DMS 273 (cell line): Measurements from ENCODE around the gene TPT1.
"Not testable (repeated sequence)": the region's sequence is repeated elsewhere in the genome, so short reads cannot be mapped to it uniquely, and the experiment has no call there.

ENCODE experiments used
- DNase-seq: peaks from one replicate; lab custom pipeline; 2025; ENCODE audit not compliant: unreplicated experiment; lab: John Stamatoyannopoulos, UW

Gene TPT1

GRCh38 chr13:45341034-45341798 lies at the start of gene TPT1:
TSS of gene TPT1 (minus strand) at chr13:45341183. CDS start at chr13:45341069, 114 bp downstream.
- peak; percentile 98 for DNase-seq

GRCh38 chr13:45390348-45390747 lies 49.4 kb upstream of the TPT1 start:
- DNase-seq, result not testable (repeated sequence)

DNA sequence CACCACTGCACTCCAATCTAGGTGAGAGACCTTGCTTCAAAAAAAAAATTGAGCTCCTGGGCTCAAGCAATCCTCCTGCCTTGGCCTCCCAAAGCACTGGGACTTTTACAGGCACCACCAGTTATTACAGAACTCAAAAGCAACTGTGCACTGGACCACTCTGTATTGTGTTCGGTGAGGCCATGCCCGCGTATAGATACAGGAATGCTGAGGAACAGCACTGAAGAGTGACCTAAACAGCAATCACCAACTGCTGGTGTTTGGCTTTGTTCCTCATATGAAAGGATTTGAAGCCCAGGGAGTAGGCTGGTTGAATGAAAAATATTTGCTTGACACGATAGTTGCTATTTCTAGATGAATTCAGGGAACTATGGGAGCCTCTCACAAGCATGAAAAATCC lies 47.7 kb upstream of the TPT1 start:
- no peak for DNase-seq

GRCh38 chr13:45386892-45387575 lies 46.1 kb upstream of the TPT1 start:
- DNase-seq, result not testable (repeated sequence)

DNA sequence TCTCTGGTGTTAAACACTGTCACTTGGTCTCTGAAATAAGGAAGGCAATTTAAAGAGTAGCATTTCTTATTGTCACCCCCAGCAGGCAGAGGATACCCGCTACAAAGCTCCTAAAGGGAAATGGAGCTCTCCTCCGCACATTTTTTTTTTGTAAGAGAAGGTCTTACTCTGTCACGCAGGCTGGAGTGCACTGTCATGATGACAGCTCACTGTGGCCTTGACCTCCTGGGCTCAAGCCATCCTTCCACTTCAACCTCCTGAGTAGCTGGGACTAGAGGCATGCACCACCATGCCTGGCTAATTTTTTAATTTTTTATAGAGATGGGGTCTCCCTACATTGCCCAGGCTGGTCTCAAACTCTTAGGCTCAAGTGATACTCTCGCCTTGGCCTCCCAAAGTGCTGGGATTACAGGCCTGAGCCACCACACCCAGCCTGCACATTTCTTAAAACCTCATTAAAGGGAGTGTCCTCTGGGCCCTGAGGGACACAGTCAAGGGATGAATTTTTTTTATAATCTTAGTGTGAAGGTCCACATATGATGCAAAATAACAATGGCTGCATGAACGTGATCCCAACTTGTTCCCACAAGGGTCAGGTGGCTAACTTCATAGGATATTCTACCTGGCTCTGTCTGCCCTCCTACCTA lies 45.0 kb upstream of the TPT1 start:
- no peak for DNase-seq

DNA sequence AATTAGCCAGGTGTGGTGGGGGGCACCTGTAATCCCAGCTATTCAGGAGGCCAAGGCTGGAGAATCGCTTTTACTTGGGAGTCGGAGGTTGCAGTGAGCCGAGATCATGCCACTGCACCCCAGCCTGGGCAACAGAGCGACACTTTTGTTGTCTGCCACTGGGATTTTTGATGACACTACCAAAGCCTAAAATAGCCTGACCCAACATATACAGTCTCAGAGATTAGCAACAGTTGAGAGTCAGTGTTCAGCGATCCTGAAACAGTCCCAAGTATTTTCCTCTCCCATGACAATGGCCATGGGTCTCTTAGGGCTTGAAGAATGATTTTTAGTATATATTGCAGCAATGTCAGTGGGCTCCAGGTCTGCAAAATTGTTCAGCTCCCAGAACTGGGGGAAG lies 44.3 kb upstream of the TPT1 start:
- DNase-seq, result no peak

- DNase-seq, result no peak
Observed at GRCh38 chr13:45384474-45385174, 43.6 kb upstream of the TPT1 start.

- DNase-seq, result not testable (repeated sequence)
Observed at GRCh38 chr13:45382739-45383138, 41.8 kb upstream of the TPT1 start.

GRCh38 chr13:45381196-45381595 lies 40.2 kb upstream of the TPT1 start:
- no peak for DNase-seq

DNA sequence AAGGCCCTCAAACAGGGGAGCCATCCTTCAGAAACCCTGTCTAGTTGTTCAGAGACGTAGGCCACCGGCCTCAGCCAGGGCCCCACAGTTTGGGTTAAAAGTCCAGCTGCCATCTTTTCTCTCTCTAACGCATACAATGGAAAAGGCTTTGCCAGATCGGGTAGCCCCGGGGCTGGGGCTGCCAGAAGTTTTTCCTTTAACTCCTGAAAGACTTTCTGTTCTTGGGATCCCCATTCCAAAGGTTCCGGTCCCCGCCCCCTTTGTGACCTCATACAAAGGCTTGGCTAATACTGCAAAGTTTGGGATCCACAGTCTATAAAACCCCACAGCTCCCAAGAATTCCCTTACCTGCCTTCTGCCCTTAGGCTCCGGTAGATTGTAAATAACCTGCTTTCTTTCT lies 39.7 kb upstream of the TPT1 start:
- DNase-seq, result not testable (repeated sequence)

DNA sequence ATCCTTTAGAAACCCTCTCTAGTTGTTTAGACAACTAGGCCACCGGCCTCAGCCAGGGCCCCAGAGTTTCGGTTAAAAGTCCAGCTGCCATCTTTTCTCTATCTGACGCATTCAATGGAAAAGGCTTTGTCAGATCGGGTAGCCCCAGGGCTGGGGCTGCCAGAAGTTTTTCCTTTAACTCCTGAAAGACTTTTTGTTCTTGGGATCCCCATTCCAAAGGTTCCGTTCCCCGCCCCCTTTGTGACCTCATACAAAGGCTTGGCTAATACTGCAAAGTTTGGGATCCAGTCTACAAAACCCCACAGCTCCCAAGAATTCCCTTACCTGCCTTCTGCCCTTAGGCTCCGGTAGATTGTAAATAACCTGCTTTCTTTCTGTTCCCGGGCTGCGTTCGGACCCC lies 38.5 kb upstream of the TPT1 start:
- DNase-seq, result not testable (repeated sequence)

GRCh38 chr13:45378786-45379185 lies 37.8 kb upstream of the TPT1 start:
- DNase-seq, result not testable (repeated sequence)

DNA sequence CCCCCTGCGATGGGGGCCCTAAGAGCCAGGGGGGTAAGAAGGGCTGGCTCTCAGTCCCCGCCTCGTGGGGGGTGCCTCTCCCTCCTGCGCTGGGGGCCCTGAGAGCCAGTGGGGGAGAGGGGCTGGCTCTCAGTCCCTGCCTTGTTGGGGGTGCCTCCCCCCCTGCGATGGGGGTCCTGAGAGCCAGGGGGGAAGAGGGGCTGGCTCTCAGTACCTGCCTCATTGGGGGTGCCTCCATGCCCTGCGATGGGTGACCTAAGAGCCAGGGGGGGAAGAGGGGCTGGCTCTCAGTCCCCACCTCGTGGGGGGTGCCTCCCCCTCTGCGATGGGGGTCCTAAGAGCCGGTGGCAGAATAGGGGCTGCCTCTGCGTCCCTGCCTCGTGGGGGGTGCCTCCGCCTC lies 36.3 kb upstream of the TPT1 start:
- DNase-seq, result not testable (repeated sequence)

DNA sequence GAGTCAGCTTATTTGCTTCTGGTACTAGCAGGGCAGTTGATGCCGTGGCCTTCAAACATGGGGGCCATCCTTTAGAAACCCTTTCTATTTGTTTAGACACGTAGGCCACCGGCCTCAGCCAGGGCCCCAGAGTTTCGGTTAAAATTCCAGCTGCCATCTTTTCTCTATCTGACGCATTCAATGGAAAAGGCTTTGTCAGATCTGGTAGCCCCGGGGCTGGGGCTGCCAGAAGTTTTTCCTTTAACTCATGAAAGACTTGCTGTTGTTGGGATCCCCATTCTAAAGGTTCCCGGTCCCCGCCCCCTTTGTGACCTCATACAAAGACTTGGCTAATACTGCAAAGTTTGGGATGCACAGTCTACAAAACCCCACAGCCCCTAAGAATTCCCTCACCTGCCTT lies 35.7 kb upstream of the TPT1 start:
- DNase-seq, result not testable (repeated sequence)

- DNase-seq, result no peak
Observed at GRCh38 chr13:45374917-45375316, 33.9 kb upstream of the TPT1 start.

- peak; percentile 57 for DNase-seq
Observed at GRCh38 chr13:45373162-45373547, 32.2 kb upstream of the TPT1 start.

DNA sequence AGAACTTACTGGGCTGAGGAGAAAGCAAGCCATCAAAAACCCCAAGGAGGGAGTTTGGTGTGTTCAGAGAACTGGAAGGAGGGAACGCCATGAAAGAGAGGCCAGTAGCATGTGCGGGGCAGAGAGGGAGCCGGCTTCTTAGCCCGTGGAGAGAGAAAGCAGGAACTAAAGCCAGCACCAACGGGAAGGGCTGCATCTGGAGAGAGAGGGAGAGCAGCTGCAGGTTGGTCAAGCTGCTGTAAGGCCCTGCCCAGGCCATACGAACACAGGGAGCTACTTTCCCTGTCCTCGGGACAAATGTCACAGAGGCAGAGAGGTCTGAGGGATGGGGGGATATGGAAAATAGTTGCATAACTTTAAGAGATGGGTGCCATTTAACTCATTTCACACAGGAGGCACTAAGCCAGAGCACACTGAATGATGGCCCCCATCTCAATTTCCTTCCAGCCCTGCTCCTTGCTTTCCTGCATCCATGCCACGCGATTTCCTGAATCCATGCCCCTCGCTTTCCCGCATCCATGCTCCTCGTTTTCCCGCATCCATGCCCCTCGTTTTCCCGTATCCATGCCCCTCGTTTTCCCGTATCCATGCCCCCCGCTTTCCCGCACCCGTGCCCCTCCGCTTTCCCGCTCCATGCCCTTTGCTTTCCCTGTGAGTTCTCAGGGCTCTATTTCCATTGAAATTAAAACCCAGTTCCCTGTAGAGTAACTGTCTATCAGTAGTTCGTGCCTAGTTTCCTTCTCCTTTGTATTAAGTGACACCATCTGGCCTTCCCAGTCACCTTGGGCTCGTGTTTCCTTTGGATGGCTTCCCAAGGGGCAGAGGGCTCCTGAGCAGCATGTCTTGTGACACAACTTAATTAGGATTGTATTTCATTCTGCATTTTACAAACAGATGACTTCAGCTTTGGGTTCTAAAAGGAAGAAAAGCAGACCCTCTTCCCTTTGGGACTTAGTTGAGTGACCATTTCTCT lies 31.5 kb upstream of the TPT1 start:
- peak; percentile 82 for DNase-seq

DNA sequence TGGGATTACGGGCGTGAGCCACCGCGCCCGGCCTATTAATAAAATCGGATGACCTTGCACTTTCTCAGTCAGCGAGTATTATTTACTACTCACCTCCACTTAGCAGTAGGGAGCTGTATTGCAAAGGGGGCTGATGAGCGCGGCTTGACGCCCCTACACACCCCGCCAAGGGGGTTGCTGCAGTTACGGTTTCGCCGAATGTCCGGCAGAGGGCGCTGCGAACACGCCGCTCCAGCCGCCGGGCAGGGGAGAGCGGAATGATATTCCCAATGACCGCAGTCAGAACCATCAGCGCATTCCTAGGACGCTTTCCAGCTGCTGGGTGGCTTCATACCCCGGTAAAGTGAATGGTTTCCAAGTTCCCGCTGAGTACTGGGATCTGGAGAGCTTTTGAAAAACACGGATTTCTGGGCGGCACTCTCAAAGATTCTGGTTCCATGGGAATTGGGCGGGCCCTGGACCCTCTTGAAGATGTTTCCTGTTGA lies 30.0 kb upstream of the TPT1 start:
- peak; percentile 64 for DNase-seq

DNA sequence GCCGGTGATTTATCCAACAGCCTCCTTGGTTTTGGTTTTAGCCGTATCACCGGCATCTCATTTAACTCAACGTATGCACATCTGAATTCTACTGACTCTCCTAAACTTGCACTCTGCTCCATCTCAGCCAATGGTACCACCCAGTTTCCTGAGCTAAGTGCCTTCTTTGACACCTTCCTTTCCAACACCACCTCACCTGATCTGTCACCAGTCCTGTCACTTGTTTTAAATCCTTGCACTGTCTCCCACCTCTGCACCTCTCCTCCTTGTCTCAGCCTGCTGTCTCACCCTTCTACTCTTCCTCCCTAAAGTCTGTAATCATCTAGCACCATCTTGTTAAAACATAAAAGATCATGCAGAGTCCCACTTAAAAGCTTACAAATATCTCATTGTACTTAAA lies 28.1 kb upstream of the TPT1 start:
- DNase-seq, result no peak

DNA sequence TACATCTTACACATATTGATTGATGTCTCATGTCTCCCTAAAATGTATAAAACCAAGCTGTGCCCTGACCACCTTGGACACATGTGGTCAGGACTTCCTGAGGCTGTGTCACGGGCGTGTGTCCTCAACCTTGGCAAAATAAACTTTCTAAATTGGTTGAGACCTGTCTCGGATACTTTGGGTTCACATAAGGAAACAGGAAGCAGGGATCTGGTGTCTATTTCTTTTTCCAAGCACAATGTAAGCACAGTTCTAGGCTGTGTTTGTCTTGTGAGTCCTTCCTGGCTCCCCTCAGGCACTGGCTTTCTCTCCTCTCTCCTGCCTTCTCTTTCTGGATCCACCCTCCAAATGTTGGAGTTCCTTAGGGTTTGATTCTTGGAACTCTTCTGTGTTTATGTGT lies 27.6 kb upstream of the TPT1 start:
- no peak for DNase-seq
